PC-9 (cell line): Measurements from ENCODE around the gene BCDIN3D. TPM values are rescaled to one million over a fixed set of nuclear protein-coding genes. Genes with fewer than 3 reads are reported as not detected.
A peak's percentile ranks its signal among the peaks of the same experiment; 100 is the strongest.

Source experiments
- BruUV-seq: library from RNA; stranded (reverse); fragments of 400-500 nt; replicated peaks from 2 replicates; lab custom pipeline; 2021; lab: Mats Ljungman, UMichigan
- CTCF ChIA-PET: fragments of 300-600 bp; sonication (Branson Sonifier 250); formaldehyde crosslinking; loops from one replicate; lab custom pipeline; 2022; ENCODE audit warnings: antibody characterized with exemption; lab: Charles Lee
- POLR2A ChIA-PET: fragments of 300-600 bp; sonication (Branson Sonifier 250); formaldehyde crosslinking; loops from one replicate; lab custom pipeline; 2022; ENCODE audit warnings: antibody characterized with exemption; ENCODE audit not compliant: unreplicated experiment; lab: Charles Lee
- DNase-seq, 2 experiments: peaks; one replicate each; pipeline versions ENCODE4 v3.0.0 to v3.0.0-alpha.2; 2015 to 2022; ENCODE audit warnings: mixed read lengths in 1 of 2
- H2AFZ ChIP-seq: fragments of 200-600 bp; sonication (generic); 2 replicates; pipeline ENCODE4 v1.8.1; 2017; ENCODE audit warnings: antibody characterized with exemption
- H3F3A ChIP-seq: fragments of 200-600 bp; sonication (generic); 2 replicates; pipeline ENCODE4 v1.8.1; 2017; ENCODE audit warnings: antibody characterized with exemption, mild to moderate bottlenecking, low read depth; ENCODE audit not compliant: insufficient read depth
- H3K27ac ChIP-seq: fragments of 200-600 bp; sonication (generic); 2 replicates; pipeline ENCODE4 v1.6.1; 2016; ENCODE audit warnings: mixed run types
- H3K27me3 ChIP-seq: fragments of 200-600 bp; sonication (generic); 2 replicates; pipeline ENCODE4 v1.6.1; 2016; ENCODE audit warnings: low read depth, mixed run types; ENCODE audit not compliant: insufficient read depth
- H3K36me3 ChIP-seq: fragments of 200-600 bp; sonication (generic); 2 replicates; pipeline ENCODE4 v1.6.1; 2016; ENCODE audit warnings: low read depth, mixed run types
- H3K4me1 ChIP-seq: fragments of 200-600 bp; sonication (generic); replicated peaks from 2 replicates; pipeline ENCODE4 v1.6.1; 2016; ENCODE audit warnings: mixed run types; ENCODE audit not compliant: insufficient read depth
- H3K4me2 ChIP-seq: fragments of 200-600 bp; sonication (generic); 2 replicates; pipeline ENCODE4 v1.6.1; 2017; ENCODE audit warnings: mixed run types
- H3K4me3 ChIP-seq: fragments of 200-600 bp; sonication (generic); 2 replicates; pipeline ENCODE4 v1.6.1; 2016; ENCODE audit warnings: mixed run types
- H3K79me2 ChIP-seq: fragments of 200-600 bp; sonication (generic); 2 replicates; pipeline ENCODE4 v1.6.1; 2017; ENCODE audit warnings: low read depth, mixed run types
- H3K9me2 ChIP-seq: fragments of 200-600 bp; sonication (generic); 2 replicates; pipeline ENCODE4 v1.8.1; 2017; ENCODE audit warnings: mild to moderate bottlenecking; ENCODE audit not compliant: insufficient read depth
- H3K9me3 ChIP-seq: fragments of 200-600 bp; sonication (generic); 2 replicates; pipeline ENCODE4 v1.8.1; 2016; ENCODE audit warnings: low read depth; ENCODE audit not compliant: insufficient read depth
- H4K20me1 ChIP-seq: fragments of 200-600 bp; sonication (generic); 2 replicates; pipeline ENCODE4 v1.8.1; 2017; ENCODE audit not compliant: insufficient read depth
- EZH2 ChIP-seq: fragments of 200-600 bp; sonication (generic); IDR thresholded peaks from 2 replicates; pipeline ENCODE4 v1.8.0; 2017; ENCODE audit warnings: antibody characterized with exemption, low read depth
- intact Hi-C: fragments of 100-400 bp; cut with micrococcal nuclease; formaldehyde crosslinking; loops from one replicate; pipeline ENCODE4 v1.10.0; 2022; ENCODE audit not compliant: unreplicated experiment
- total RNA-seq: library from RNA; stranded (reverse); gene quantifications from 2 replicates; pipeline ENCODE4 v1.2.3, GENCODE V29; 2021
- TF ChIP-seq, protein P1 (sequence below): fragments of 200-600 bp; sonication (generic); conservative IDR thresholded peaks from 2 replicates; pipeline ENCODE4 v1.6.1; 2017; ENCODE audit warnings: mixed run types, antibody characterized with exemption, mild to moderate bottlenecking, moderate library complexity

Gene BCDIN3D
- total RNA-seq, 1 experiment from 2014 or later, result 4.7 TPM

DNA sequence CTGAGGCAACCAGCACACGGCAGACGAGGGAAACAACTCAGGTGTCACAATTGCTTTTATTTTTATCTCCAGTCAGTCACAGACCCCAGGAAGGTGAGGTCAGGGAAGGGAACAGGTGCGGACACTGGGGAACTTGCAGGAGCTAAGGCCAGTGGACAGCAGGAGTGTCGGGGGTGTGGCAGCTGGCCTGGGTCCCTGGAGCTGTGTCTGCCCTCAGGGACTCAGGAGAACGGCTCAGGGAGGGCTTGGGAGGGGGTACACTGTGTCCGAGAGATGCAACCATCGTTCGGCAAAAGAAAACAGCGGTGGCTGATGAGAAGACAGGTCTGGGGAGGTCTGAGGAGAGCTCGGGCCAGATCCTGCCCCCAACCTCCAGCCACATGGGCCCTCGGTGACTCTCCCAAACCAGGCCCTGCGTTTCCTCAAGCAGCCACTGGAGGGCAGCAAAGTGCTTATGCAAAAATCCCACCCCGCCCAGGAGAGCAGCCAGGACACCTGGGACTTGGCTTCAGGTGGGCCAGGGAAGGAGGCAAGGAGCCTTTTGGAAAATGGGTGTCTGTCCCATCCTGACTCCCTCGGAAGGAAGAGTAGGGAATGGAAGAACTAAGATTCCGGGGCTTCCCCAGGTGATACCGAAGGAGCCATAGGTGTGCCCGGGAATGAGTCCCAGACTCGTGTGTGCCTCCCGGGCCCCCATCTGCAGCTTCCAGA lies 24.1 kb upstream of the BCDIN3D start:
- Histone ChIP-seq H3K9me2 (no peaks in the 10 kb centered on the region), H3K9me3 (no peaks in the 10 kb centered on the region), H3K4me1 (peaks cover 30% of the 10 kb centered on the region), H3K27me3 (no peaks in the 10 kb centered on the region), H3K36me3 (no peaks in the 10 kb centered on the region), H3K4me3 (no peak overlapping the region), H3K27ac (peak overlapping the region; percentile 57; the same call in 1 of the 2 replicates), H3K4me2 (peak overlapping the region; percentile 66), H2AFZ (no peak overlapping the region), H4K20me1 (no peaks in the 10 kb centered on the region), H3K79me2 (no peaks in the 10 kb centered on the region), H3F3A (peaks cover 8% of the 10 kb centered on the region; the same call in 1 of the 2 replicates)
- intact Hi-C loops, result loop anchor here (1.0 to 5.0 kb wide), 6 partner anchors 24 to 300 kb away; partner anchors contain the start of genes BCDIN3D and CERS5
- ChIA-PET CTCF (interaction anchor here (0.6 to 3.6 kb wide), 8 partner anchors 56 to 245 kb away, joined by 3 to 20 read pairs (median 4); partner anchors contain the start of gene COX14), POLR2A (interaction anchor here (0.6 to 0.7 kb wide), 3 partner anchors 190 to 244 kb away, joined by 3 to 11 read pairs (median 5); no protein-coding TSS in a partner anchor)
- BruUV-seq, result no TSS peak
- peak; percentile 67 to 82 for DNase-seq
- TF ChIP-seq, protein P1, sequence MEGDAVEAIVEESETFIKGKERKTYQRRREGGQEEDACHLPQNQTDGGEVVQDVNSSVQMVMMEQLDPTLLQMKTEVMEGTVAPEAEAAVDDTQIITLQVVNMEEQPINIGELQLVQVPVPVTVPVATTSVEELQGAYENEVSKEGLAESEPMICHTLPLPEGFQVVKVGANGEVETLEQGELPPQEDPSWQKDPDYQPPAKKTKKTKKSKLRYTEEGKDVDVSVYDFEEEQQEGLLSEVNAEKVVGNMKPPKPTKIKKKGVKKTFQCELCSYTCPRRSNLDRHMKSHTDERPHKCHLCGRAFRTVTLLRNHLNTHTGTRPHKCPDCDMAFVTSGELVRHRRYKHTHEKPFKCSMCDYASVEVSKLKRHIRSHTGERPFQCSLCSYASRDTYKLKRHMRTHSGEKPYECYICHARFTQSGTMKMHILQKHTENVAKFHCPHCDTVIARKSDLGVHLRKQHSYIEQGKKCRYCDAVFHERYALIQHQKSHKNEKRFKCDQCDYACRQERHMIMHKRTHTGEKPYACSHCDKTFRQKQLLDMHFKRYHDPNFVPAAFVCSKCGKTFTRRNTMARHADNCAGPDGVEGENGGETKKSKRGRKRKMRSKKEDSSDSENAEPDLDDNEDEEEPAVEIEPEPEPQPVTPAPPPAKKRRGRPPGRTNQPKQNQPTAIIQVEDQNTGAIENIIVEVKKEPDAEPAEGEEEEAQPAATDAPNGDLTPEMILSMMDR, result peak; percentile 98
- TF ChIP-seq EZH2, result no peak

DNA sequence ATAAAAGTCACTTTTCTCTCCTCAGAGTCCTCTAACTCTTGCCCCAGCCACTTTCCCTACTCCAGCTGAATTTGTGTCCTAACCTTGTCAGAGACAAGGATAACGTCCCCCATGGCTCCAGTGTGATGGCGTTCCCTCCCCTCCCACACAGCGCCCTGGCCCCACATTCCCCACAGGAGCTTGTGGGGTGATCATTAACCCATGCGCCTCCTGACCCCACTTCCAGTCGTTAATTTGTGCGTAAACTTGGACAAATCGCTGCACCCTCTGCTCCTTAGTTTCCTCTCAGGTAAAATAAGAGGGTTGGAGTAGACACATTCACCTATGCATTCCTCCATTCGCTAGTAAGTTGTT lies 22.9 kb upstream of the BCDIN3D start:
- intact Hi-C loops, result loop anchor here (2.0 to 5.0 kb wide), 3 partner anchors 23 to 302 kb away; partner anchors contain the start of genes BCDIN3D and CERS5

DNA sequence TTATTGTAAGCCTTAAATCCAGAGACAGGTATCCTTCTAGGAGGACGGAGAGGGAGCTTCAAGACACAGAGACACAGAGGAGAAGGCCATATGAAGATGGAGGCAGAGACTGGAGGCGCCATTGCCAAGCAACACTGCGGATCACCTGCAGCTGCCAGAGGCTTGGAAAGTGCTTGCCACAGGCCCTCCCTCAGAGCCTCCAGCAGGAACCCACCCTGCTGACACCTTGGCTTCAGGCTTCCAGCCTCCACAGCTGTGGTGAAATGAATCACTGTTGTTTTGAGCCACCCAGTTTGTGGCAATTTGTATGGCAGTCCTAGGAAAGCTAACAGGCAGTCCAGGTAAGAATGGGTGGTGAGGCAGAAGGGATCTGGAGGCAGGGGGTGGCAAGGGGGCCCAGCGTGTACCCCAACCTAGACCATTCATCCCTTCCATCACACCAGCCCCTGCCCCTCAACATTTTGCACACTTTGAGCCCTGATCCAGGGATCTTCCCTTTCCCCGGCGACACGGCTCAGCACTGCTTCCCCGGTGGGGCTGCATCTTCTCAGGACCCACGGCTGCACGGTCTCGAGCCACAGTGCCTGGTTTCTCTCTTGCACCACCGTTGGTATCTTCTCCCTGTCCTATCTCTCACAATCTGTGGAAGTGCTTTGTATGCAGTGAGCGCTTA lies 22.3 kb upstream of the BCDIN3D start:
- Histone ChIP-seq H4K20me1 (no peaks in the 10 kb centered on the region), H3K4me1 (peaks cover 30% of the 10 kb centered on the region), H3K36me3 (no peaks in the 10 kb centered on the region), H3K27ac (no peak overlapping the region), H3K4me2 (no peak overlapping the region), H3K27me3 (no peaks in the 10 kb centered on the region), H3F3A (peaks cover 8% of the 10 kb centered on the region; the same call in 1 of the 2 replicates), H3K4me3 (no peak overlapping the region), H3K9me2 (no peaks in the 10 kb centered on the region), H2AFZ (no peak overlapping the region), H3K79me2 (no peaks in the 10 kb centered on the region), H3K9me3 (no peaks in the 10 kb centered on the region)
- POLR2A ChIA-PET, result no interaction called here
- CTCF ChIA-PET, result interaction anchor here (3.6 kb wide), 1 partner anchor 102 kb away, joined by 20 read pairs; no protein-coding TSS in a partner anchor
- no TSS peak for BruUV-seq
- intact Hi-C loops, result loop anchor here (5.0 kb wide), 2 partner anchors 42 to 302 kb away; partner anchors contain the start of gene CERS5
- DNase-seq, result no peak
- TF ChIP-seq, protein P1, result no peak
- TF ChIP-seq EZH2, result no peak

More for the DNA sequence above, 22.9 kb upstream of the BCDIN3D start:
- peaks cover 30% of the 10 kb centered on the region for H3K4me1 ChIP-seq
- no peaks in the 10 kb centered on the region for H3K27me3 ChIP-seq
- TF ChIP-seq, protein P1, result no peak
- no peak for TF ChIP-seq EZH2
- no peaks in the 10 kb centered on the region for H3K9me3 ChIP-seq
- ChIA-PET CTCF (interaction anchor here (3.6 kb wide), 1 partner anchor 101 kb away, joined by 20 read pairs; no protein-coding TSS in a partner anchor), POLR2A (no interaction called here)
- no peaks in the 10 kb centered on the region for H3K79me2 ChIP-seq
- no peaks in the 10 kb centered on the region for H3K9me2 ChIP-seq
- no peak for DNase-seq
- peaks cover 8% of the 10 kb centered on the region; the same call in 1 of the 2 replicates for H3F3A ChIP-seq
- no TSS peak for BruUV-seq
- no peak overlapping the region for H3K27ac ChIP-seq
- no peak overlapping the region for H2AFZ ChIP-seq
- H3K4me3 ChIP-seq, result no peak overlapping the region
- H3K4me2 ChIP-seq, result no peak overlapping the region
- H3K36me3 ChIP-seq, result no peaks in the 10 kb centered on the region
- H4K20me1 ChIP-seq, result no peaks in the 10 kb centered on the region
